Measurements from ENCODE around the gene SPRED2. TPM values are rescaled to one million over a fixed set of nuclear protein-coding genes. Genes with fewer than 3 reads are reported as not detected.

SPRED2 gene
- total and polyA plus RNA-seq, 3 donors from 2014 or later: 10.0 to 14.1 (median 11.3) TPM

DNA sequence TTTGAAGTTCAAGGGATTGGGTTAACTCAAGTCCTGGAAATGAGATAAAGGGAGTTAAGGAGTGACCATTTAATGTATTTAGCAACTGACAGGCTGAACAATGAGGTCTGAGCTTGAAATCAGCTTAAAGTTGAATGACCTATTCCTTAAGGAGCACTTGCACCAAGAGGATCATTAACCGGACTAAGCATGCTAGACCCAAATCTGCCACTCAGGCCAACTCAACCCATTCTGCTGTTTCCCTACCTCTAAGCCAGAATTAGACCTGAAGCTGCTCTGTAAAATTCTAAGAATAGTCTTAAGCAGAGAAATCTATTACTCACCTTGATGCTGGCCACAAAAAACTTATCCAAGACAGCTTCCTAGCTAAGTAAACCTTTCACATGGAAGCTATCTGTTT lies 59.8 kb downstream of the SPRED2 start:
- H3K4me1 ChIP-seq: no peaks in the 10 kb centered on the region
- H3K4me3 ChIP-seq: no peak overlapping the region
- no peak for DNase-seq
- TF ChIP-seq POLR2A (IDR thresholded peaks at IDR 0.05): no peak
- TF ChIP-seq, protein P1, sequence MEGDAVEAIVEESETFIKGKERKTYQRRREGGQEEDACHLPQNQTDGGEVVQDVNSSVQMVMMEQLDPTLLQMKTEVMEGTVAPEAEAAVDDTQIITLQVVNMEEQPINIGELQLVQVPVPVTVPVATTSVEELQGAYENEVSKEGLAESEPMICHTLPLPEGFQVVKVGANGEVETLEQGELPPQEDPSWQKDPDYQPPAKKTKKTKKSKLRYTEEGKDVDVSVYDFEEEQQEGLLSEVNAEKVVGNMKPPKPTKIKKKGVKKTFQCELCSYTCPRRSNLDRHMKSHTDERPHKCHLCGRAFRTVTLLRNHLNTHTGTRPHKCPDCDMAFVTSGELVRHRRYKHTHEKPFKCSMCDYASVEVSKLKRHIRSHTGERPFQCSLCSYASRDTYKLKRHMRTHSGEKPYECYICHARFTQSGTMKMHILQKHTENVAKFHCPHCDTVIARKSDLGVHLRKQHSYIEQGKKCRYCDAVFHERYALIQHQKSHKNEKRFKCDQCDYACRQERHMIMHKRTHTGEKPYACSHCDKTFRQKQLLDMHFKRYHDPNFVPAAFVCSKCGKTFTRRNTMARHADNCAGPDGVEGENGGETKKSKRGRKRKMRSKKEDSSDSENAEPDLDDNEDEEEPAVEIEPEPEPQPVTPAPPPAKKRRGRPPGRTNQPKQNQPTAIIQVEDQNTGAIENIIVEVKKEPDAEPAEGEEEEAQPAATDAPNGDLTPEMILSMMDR (IDR thresholded peaks at IDR 0.05): no peak
- H3K27ac ChIP-seq: no peak overlapping the region
- H3K9me3 ChIP-seq: no peaks in the 10 kb centered on the region
- 93 to 100% methylated on average over 1 of the region's 1 CpG for WGBS, 2 donors
- no peaks in the 10 kb centered on the region for H3K27me3 ChIP-seq
- intact Hi-C loops (cut with DNase I; ENCODE audit: low total_unique reads): no loop called here
- H3K36me3 ChIP-seq (ENCODE audit: low read depth, missing control alignments): no peaks in the 10 kb centered on the region

- no peak overlapping the region for H3K27ac ChIP-seq
- H3K4me1 ChIP-seq: no peaks in the 10 kb centered on the region
- TF ChIP-seq, protein P1 (IDR thresholded peaks at IDR 0.05): no peak
- TF ChIP-seq POLR2A (IDR thresholded peaks at IDR 0.05): no peak
- no peaks in the 10 kb centered on the region for H3K27me3 ChIP-seq
- no peak for DNase-seq
- no peaks in the 10 kb centered on the region for H3K36me3 ChIP-seq (ENCODE audit: low read depth, missing control alignments)
- intact Hi-C loops (cut with DNase I; ENCODE audit: low total_unique reads): no loop called here
- no peak overlapping the region for H3K4me3 ChIP-seq
- no peaks in the 10 kb centered on the region for H3K9me3 ChIP-seq
- WGBS, 2 donors: 33 to 49% methylated on average over 4 of the region's 4 CpGs
Observed at GRCh38 chr2:65371074-65371434, 61.3 kb downstream of the SPRED2 start.

- Histone ChIP-seq H3K4me1 (no peaks in the 10 kb centered on the region), H3K27me3 (no peaks in the 10 kb centered on the region), H3K4me3 (no peak overlapping the region), H3K27ac (no peak overlapping the region), H3K36me3 (ENCODE audit: low read depth, missing control alignments) (no peaks in the 10 kb centered on the region), H3K9me3 (no peaks in the 10 kb centered on the region)
- DNase-seq: no peak
- 80 to 83% methylated on average over 5 of the region's 5 CpGs for WGBS, 2 donors
- TF ChIP-seq, protein P1 (IDR thresholded peaks at IDR 0.05): no peak
- TF ChIP-seq POLR2A (IDR thresholded peaks at IDR 0.05): no peak
- intact Hi-C loops (cut with DNase I; ENCODE audit: low total_unique reads): no loop called here
Observed at GRCh38 chr2:65370387-65371073, 61.9 kb downstream of the SPRED2 start.

DNA sequence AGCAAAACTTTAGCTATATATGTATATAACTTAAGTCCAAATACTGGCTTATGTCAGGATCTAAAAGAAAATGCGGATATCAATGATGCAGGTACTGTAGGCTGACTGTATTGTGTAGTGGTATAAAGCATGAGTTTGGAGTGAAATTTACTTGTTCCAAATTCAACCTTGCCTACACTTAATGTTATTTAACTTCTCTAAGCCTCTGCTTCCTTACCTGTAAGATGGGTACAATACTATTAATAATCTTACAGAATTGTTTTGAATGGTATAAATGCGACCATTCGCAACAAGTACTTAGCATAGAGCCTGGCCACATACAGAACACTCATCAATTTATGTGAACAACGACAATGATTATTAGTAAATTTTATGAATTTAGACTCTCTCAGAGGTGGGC lies 62.4 kb downstream of the SPRED2 start:
- Histone ChIP-seq H3K27me3 (no peaks in the 10 kb centered on the region), H3K9me3 (no peaks in the 10 kb centered on the region), H3K4me1 (no peaks in the 10 kb centered on the region), H3K4me3 (no peak overlapping the region), H3K36me3 (ENCODE audit: low read depth, missing control alignments) (no peaks in the 10 kb centered on the region), H3K27ac (no peak overlapping the region)
- 72 to 85% methylated on average over 4 of the region's 4 CpGs for WGBS, 2 donors
- intact Hi-C loops (cut with DNase I; ENCODE audit: low total_unique reads): no loop called here
- DNase-seq: no peak
- TF ChIP-seq, protein P1 (IDR thresholded peaks at IDR 0.05): no peak
- TF ChIP-seq POLR2A (IDR thresholded peaks at IDR 0.05): no peak

- Histone ChIP-seq H3K27me3 (no peaks in the 10 kb centered on the region), H3K36me3 (ENCODE audit: low read depth, missing control alignments) (no peaks in the 10 kb centered on the region), H3K27ac (no peak overlapping the region), H3K4me1 (no peaks in the 10 kb centered on the region), H3K4me3 (no peak overlapping the region), H3K9me3 (no peaks in the 10 kb centered on the region)
- intact Hi-C loops (cut with DNase I; ENCODE audit: low total_unique reads): no loop called here
- WGBS, 2 donors: 92 to 94% methylated on average over 2 of the region's 2 CpGs
- no peak for TF ChIP-seq POLR2A (IDR thresholded peaks at IDR 0.05)
- TF ChIP-seq, protein P1 (IDR thresholded peaks at IDR 0.05): no peak
- DNase-seq: no peak
Observed at GRCh38 chr2:65369574-65369973, 62.8 kb downstream of the SPRED2 start.

All from testis (tissue), 3 donors.